ENCODE measurements around the gene NAA80. TPM values are rescaled to one million over a fixed set of nuclear protein-coding genes. Genes with fewer than 3 reads are reported as not detected.

NAA80 gene
- total RNA-seq, 2 donors from 2014 or later: 4.4 to 11.2 TPM

DNA sequence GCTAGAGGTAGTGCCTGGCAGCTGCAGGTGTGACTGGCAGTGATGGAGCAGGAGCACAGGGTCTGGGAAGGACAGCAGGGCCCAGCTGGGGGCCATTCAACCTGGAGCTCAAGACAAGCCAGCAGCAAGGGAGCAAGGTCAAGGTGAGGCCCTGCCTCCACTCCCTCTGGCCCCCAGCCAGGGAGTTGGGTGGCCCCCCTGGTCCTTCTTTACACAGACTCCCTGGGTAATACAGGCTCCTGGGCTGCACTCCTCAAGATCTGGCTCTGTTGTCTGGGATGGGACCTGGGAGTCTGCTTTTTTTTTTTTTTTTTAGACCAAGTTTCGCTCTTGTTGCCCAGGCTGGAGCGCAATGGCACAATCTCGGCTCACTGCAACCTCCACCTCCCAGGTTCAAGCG is 48.7 kb downstream of the NAA80 start:
- peaks cover 31% of the 10 kb centered on the region for H3K4me1 ChIP-seq
- 94 to 95% methylated on average over 4 of the region's 4 CpGs for WGBS, 2 donors
- no peaks in the 10 kb centered on the region for H3K9me3 ChIP-seq
- no peaks in the 10 kb centered on the region for H3K27me3 ChIP-seq
- DNase-seq (no peak), ATAC-seq (no peak)
- intact Hi-C loops (cut with DNase I): no loop called here
- H3K27ac ChIP-seq: no peak overlapping the region
- TF ChIP-seq, protein P1, sequence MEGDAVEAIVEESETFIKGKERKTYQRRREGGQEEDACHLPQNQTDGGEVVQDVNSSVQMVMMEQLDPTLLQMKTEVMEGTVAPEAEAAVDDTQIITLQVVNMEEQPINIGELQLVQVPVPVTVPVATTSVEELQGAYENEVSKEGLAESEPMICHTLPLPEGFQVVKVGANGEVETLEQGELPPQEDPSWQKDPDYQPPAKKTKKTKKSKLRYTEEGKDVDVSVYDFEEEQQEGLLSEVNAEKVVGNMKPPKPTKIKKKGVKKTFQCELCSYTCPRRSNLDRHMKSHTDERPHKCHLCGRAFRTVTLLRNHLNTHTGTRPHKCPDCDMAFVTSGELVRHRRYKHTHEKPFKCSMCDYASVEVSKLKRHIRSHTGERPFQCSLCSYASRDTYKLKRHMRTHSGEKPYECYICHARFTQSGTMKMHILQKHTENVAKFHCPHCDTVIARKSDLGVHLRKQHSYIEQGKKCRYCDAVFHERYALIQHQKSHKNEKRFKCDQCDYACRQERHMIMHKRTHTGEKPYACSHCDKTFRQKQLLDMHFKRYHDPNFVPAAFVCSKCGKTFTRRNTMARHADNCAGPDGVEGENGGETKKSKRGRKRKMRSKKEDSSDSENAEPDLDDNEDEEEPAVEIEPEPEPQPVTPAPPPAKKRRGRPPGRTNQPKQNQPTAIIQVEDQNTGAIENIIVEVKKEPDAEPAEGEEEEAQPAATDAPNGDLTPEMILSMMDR (IDR thresholded peaks at IDR 0.05): no peak
- no peak for TF ChIP-seq POLR2A (IDR thresholded peaks at IDR 0.05)
- peaks cover 0 to 2% of the 10 kb centered on the region in 2 donors for H3K36me3 ChIP-seq (replicated peaks in 1 of 2; ENCODE audit: insufficient read depth in 1 of 2, low read depth in 2 of 2)
- no peak overlapping the region for H3K4me3 ChIP-seq

- Histone ChIP-seq H3K27me3 (no peaks in the 10 kb centered on the region), H3K4me3 (no peak overlapping the region), H3K9me3 (no peaks in the 10 kb centered on the region), H3K27ac (peak overlapping the region in 2 of 4 donors; percentile 24 to 27), H3K36me3 (replicated peaks in 1 of 2; ENCODE audit: insufficient read depth in 1 of 2, low read depth in 2 of 2) (peaks cover 0 to 2% of the 10 kb centered on the region in 2 donors), H3K4me1 (peaks cover 36% of the 10 kb centered on the region)
- no peak for DNase-seq
- no peak for ATAC-seq
- intact Hi-C loops (cut with DNase I): no loop called here
- TF ChIP-seq POLR2A (IDR thresholded peaks at IDR 0.05): no peak
- TF ChIP-seq, protein P1 (IDR thresholded peaks at IDR 0.05): no peak
- 87 to 90% methylated on average over 2 to 5 of the region's 5 CpGs for WGBS, 2 donors
Observed at GRCh38 chr3:50249457-50249856, 49.7 kb downstream of the NAA80 start.

GRCh38 chr3:50248387-50248786 is 50.8 kb downstream of the NAA80 start:
- ATAC-seq (no peak), DNase-seq (no peak)
- Histone ChIP-seq H3K27ac (peak overlapping the region in 3 of 4 donors; percentile 24 to 29 (median 27)), H3K9me3 (no peaks in the 10 kb centered on the region), H3K4me3 (no peak overlapping the region), H3K36me3 (replicated peaks in 1 of 2; ENCODE audit: insufficient read depth in 1 of 2, low read depth in 2 of 2) (peaks cover 0 to 2% of the 10 kb centered on the region in 2 donors), H3K4me1 (peaks cover 36% of the 10 kb centered on the region), H3K27me3 (no peaks in the 10 kb centered on the region)
- 29 to 36% methylated on average over 3 of the region's 3 CpGs for WGBS, 2 donors
- intact Hi-C loops (cut with DNase I): no loop called here
- no peak for TF ChIP-seq POLR2A (IDR thresholded peaks at IDR 0.05)
- TF ChIP-seq, protein P1 (IDR thresholded peaks at IDR 0.05): no peak

- peaks cover 49% of the 10 kb centered on the region for H3K4me1 ChIP-seq
- H3K9me3 ChIP-seq: no peaks in the 10 kb centered on the region
- H3K27me3 ChIP-seq: no peaks in the 10 kb centered on the region
Observed at GRCh38 chr3:50246517-50246954, 52.7 kb downstream of the NAA80 start.

More at GRCh38 chr3:50246517-50246954, 52.7 kb downstream of the NAA80 start:
- intact Hi-C loops (cut with DNase I): no loop called here
- peak overlapping the region in 3 of 4 donors; percentile 74 to 81 (median 80) for H3K27ac ChIP-seq
- 30 to 43% methylated on average over 6 to 10 of the region's 10 CpGs for WGBS, 2 donors
- TF ChIP-seq, protein P1 (IDR thresholded peaks at IDR 0.05): peak in 1 of 7 experiments; percentile 3
- TF ChIP-seq POLR2A (IDR thresholded peaks at IDR 0.05): no peak
- no peak overlapping the region for H3K4me3 ChIP-seq
- DNase-seq (peak in 1 of 4 donors; percentile 52), ATAC-seq (no peak)
- H3K36me3 ChIP-seq (replicated peaks in 1 of 2; ENCODE audit: insufficient read depth in 1 of 2, low read depth in 2 of 2): no peaks in the 10 kb centered on the region

Other genes with a start within 250 kb of the NAA80 start
- gene RBM5, start 210.5 kb downstream of the NAA80 start, total RNA-seq: 100 to 1,000 TPM; 139 to 308 TPM
- 10 to 100 TPM in 1 of 2 donors, 1 to 10 TPM in 1; 5.2 to 25.4 TPM for gene SEMA3F, start 144.1 kb downstream of the NAA80 start, total RNA-seq
- not detected for gene GNAT1, start 107.8 kb downstream of the NAA80 start, total RNA-seq
- gene SLC38A3, start 94.1 kb downstream of the NAA80 start, total RNA-seq: 10 to 100 TPM in 1 of 2 donors, 1 to 10 TPM in 1; 4.6 to 48.0 TPM
- 10 to 100 TPM; 46.2 to 53.7 TPM for gene GNAI2, start 63.2 kb downstream of the NAA80 start, total RNA-seq
- gene SEMA3B, start 30.3 kb downstream of the NAA80 start, total RNA-seq: 100 to 1,000 TPM in 1 of 2 donors, 10 to 100 TPM in 1; 71.1 to 116 TPM
- gene LSMEM2, start 20.3 kb downstream of the NAA80 start, total RNA-seq: not detected
- 100 to 1,000 TPM in 1 of 2 donors, 10 to 100 TPM in 1; 75.8 to 103 TPM for gene IFRD2, start 7.0 kb downstream of the NAA80 start, total RNA-seq
- 1 to 10 TPM in 1 of 2 donors, under 1 TPM in 1; 0.99 to 2.3 TPM for gene HYAL3, start within 50 bp of the NAA80 start, total RNA-seq
- 10 to 100 TPM; 13.0 to 20.4 TPM for gene HYAL1, start 4.2 kb upstream of the NAA80 start, total RNA-seq
- gene HYAL2, start 23.3 kb upstream of the NAA80 start, total RNA-seq: 10 to 100 TPM; 35.6 to 48.3 TPM
- gene TUSC2, start 28.8 kb upstream of the NAA80 start, total RNA-seq: 10 to 100 TPM; 12.9 to 31.6 TPM
- 10 to 100 TPM; 26.7 to 30.0 TPM for gene RASSF1, start 41.4 kb upstream of the NAA80 start, total RNA-seq
- gene ZMYND10, start 46.3 kb upstream of the NAA80 start, total RNA-seq: 1 to 10 TPM; 1.3 to 2.3 TPM
- gene NPRL2, start 51.4 kb upstream of the NAA80 start, total RNA-seq: 10 to 100 TPM; 27.0 to 30.9 TPM
- 10 to 100 TPM; 11.4 to 29.0 TPM for gene CYB561D2, start 51.5 kb upstream of the NAA80 start, total RNA-seq
- gene TMEM115, start 60.1 kb upstream of the NAA80 start, total RNA-seq: 10 to 100 TPM; 39.4 to 54.1 TPM
- gene CACNA2D2, start 204.2 kb upstream of the NAA80 start, total RNA-seq: 1 to 10 TPM; 1.3 TPM

Data from body of pancreas (tissue), 4 donors.